ENCODE data around the gene PAK1.

The PAK1 gene

DNA sequence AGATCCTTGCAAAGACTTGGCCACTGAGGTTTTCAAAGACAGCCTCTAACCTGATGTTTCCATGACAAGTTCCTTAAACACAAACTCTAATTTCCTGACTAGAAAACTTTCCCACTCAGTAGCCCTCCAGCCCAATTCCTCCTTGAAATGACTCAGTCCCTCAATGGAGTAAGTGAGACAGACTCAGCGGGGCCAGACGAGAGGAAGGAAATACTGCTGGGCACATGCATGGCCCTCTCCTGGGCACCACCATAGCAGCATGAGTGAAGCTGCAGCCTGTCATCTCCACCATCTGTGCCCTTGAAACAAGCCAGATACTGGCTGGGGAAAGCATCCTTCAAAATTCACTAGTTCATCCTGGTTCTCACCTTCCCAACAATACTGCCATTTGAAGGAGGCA, 96.2 kb downstream of the PAK1 start:
- no peak overlapping the region for H3K4me3 ChIP-seq (ENCODE audit: low read depth, low read length)
- H3K27me3 ChIP-seq (ENCODE audit: insufficient read depth, low read length) = no peaks in the 10 kb centered on the region
- H3K36me3 ChIP-seq (ENCODE audit: insufficient read depth, low read length) = peaks cover 6% of the 10 kb centered on the region; the same call in 1 of the 2 replicates
- H3K4me1 ChIP-seq (ENCODE audit: control insufficient read depth, insufficient read depth, low read length, unreplicated experiment) = peaks cover 35% of the 10 kb centered on the region
- no peak overlapping the region for H2AFZ ChIP-seq (ENCODE audit: low read length, unreplicated experiment)
- no peaks in the 10 kb centered on the region for H3K79me2 ChIP-seq (ENCODE audit: control insufficient read depth, insufficient read depth, low read length, unreplicated experiment)
- no peak overlapping the region for H3K27ac ChIP-seq (ENCODE audit: low read depth, low read length)

- peak overlapping the region; percentile 41 for H3K27ac ChIP-seq (ENCODE audit: low read depth, low read length)
- H2AFZ ChIP-seq (ENCODE audit: low read length, unreplicated experiment) = no peak overlapping the region
- peaks cover 22% of the 10 kb centered on the region for H3K4me1 ChIP-seq (ENCODE audit: control insufficient read depth, insufficient read depth, low read length, unreplicated experiment)
- no peak overlapping the region for H3K4me3 ChIP-seq (ENCODE audit: low read depth, low read length)
- peaks cover 6% of the 10 kb centered on the region; the same call in 1 of the 2 replicates for H3K36me3 ChIP-seq (ENCODE audit: insufficient read depth, low read length)
- H3K27me3 ChIP-seq (ENCODE audit: insufficient read depth, low read length) = no peaks in the 10 kb centered on the region
- no peaks in the 10 kb centered on the region for H3K79me2 ChIP-seq (ENCODE audit: control insufficient read depth, insufficient read depth, low read length, unreplicated experiment)
Measured at GRCh38 chr11:77375107-77375506, 98.8 kb downstream of the PAK1 start.

GRCh38 chr11:77374611-77375031, 99.3 kb downstream of the PAK1 start:
- H3K27ac ChIP-seq (ENCODE audit: low read depth, low read length) = peak overlapping the region; percentile 41
- H3K4me1 ChIP-seq (ENCODE audit: control insufficient read depth, insufficient read depth, low read length, unreplicated experiment) = peaks cover 22% of the 10 kb centered on the region
- no peaks in the 10 kb centered on the region for H3K27me3 ChIP-seq (ENCODE audit: insufficient read depth, low read length)
- H3K36me3 ChIP-seq (ENCODE audit: insufficient read depth, low read length) = peaks cover 6% of the 10 kb centered on the region; the same call in 1 of the 2 replicates
- no peak overlapping the region for H2AFZ ChIP-seq (ENCODE audit: low read length, unreplicated experiment)
- H3K79me2 ChIP-seq (ENCODE audit: control insufficient read depth, insufficient read depth, low read length, unreplicated experiment) = no peaks in the 10 kb centered on the region
- H3K4me3 ChIP-seq (ENCODE audit: low read depth, low read length) = no peak overlapping the region

GRCh38 chr11:77374108-77374507, 99.8 kb downstream of the PAK1 start:
- Histone ChIP-seq H3K4me3 (ENCODE audit: low read depth, low read length) (no peak overlapping the region), H3K36me3 (ENCODE audit: insufficient read depth, low read length) (peaks cover 6% of the 10 kb centered on the region; the same call in 1 of the 2 replicates), H2AFZ (ENCODE audit: low read length, unreplicated experiment) (no peak overlapping the region), H3K79me2 (ENCODE audit: control insufficient read depth, insufficient read depth, low read length, unreplicated experiment) (no peaks in the 10 kb centered on the region), H3K4me1 (ENCODE audit: control insufficient read depth, insufficient read depth, low read length, unreplicated experiment) (peaks cover 19% of the 10 kb centered on the region), H3K27me3 (ENCODE audit: insufficient read depth, low read length) (no peaks in the 10 kb centered on the region), H3K27ac (ENCODE audit: low read depth, low read length) (no peak overlapping the region)

DNA sequence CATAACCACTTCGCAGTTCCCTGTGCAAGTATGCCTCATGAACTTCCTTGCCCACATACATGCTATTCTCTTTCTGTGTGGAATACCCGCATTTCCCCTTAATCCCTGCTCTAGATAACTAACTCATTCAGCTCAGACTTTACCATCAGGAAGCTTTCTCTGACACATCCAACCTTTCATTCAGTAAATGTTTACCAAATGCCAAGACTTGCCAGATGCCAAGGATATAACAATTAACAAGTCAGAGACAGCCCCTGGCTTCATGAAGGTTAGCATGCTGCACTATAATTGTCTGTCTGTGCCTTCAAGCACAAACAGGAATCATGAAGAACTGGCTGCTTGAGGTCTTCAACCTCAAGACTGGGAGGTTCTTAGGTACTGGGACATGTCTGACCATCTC, 101.2 kb downstream of the PAK1 start:
- no peaks in the 10 kb centered on the region for H3K79me2 ChIP-seq (ENCODE audit: control insufficient read depth, insufficient read depth, low read length, unreplicated experiment)
- H2AFZ ChIP-seq (ENCODE audit: low read length, unreplicated experiment) = no peak overlapping the region
- H3K4me1 ChIP-seq (ENCODE audit: control insufficient read depth, insufficient read depth, low read length, unreplicated experiment) = peaks cover 18% of the 10 kb centered on the region
- H3K27me3 ChIP-seq (ENCODE audit: insufficient read depth, low read length) = no peaks in the 10 kb centered on the region
- H3K36me3 ChIP-seq (ENCODE audit: insufficient read depth, low read length) = no peaks in the 10 kb centered on the region; the same call in 1 of the 2 replicates
- no peak overlapping the region for H3K27ac ChIP-seq (ENCODE audit: low read depth, low read length)
- H3K4me3 ChIP-seq (ENCODE audit: low read depth, low read length) = no peak overlapping the region

DNA sequence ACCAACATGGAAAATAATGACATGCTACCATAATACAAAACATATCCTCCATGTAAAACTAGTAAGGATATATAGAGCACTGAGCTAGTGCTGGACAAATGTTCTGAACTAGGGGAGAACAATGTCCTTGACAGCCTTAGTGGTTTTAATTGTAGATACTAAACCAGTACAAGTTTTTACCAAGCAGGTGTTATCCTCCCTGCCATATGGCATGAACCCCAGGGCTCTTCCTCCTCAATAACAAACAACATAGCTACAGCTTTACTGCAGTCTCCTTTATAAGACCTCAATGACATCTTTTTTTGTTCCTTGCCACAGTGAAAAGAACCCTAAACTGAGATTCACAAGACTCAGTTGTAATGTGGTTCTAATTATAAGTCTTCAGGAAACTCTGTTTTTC, 102.2 kb downstream of the PAK1 start:
- Histone ChIP-seq H3K4me3 (ENCODE audit: low read depth, low read length) (no peak overlapping the region), H3K4me1 (ENCODE audit: control insufficient read depth, insufficient read depth, low read length, unreplicated experiment) (peaks cover 18% of the 10 kb centered on the region), H3K79me2 (ENCODE audit: control insufficient read depth, insufficient read depth, low read length, unreplicated experiment) (no peaks in the 10 kb centered on the region), H3K27me3 (ENCODE audit: insufficient read depth, low read length) (no peaks in the 10 kb centered on the region), H3K27ac (ENCODE audit: low read depth, low read length) (no peak overlapping the region), H3K36me3 (ENCODE audit: insufficient read depth, low read length) (peaks cover 2% of the 10 kb centered on the region), H2AFZ (ENCODE audit: low read length, unreplicated experiment) (no peak overlapping the region)

DNA sequence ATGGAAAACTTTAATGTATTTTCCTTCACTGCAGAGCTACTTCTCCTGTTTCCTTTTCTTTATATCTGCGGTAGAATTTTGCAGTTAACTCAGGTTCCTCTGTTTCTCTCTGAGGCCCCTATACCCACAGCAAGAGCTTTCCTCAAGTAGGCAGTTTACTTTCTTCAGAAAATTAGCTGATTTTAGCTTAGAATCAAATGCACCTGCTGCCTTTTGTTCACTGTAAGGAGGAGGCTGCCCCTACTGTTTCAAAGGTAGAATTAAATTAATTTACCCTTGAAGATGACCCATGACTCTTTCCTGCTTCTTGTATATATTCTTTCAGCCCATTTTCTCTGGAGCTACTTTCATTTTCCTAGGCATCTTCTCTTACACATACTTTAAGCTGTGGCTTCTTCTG, 103.7 kb downstream of the PAK1 start:
- no peaks in the 10 kb centered on the region for H3K27me3 ChIP-seq (ENCODE audit: insufficient read depth, low read length)
- peaks cover 11% of the 10 kb centered on the region for H3K4me1 ChIP-seq (ENCODE audit: control insufficient read depth, insufficient read depth, low read length, unreplicated experiment)
- H3K36me3 ChIP-seq (ENCODE audit: insufficient read depth, low read length) = peaks cover 9% of the 10 kb centered on the region
- no peak overlapping the region for H3K4me3 ChIP-seq (ENCODE audit: low read depth, low read length)
- H3K79me2 ChIP-seq (ENCODE audit: control insufficient read depth, insufficient read depth, low read length, unreplicated experiment) = no peaks in the 10 kb centered on the region
- H3K27ac ChIP-seq (ENCODE audit: low read depth, low read length) = no peak overlapping the region
- H2AFZ ChIP-seq (ENCODE audit: low read length, unreplicated experiment) = no peak overlapping the region

DNA sequence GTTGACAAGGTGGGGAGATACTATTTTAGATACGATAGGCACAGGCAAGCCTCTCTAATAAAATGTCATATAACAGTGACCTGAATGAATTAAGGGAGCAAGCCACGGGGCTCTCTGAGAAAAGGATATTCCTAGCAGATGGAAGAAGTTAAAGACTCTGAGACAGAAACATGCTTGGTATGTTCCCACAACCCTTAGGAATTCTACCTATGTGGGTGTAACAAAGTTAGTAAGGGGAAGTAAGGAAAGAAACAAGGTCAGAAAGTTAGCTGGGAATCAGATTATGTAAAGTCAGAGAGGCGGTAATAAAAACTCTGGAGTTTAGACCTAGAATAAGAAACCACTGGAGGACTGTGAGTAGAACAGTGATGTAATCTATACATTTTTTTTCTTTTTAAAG, 112.7 kb downstream of the PAK1 start:
- no peak overlapping the region for H2AFZ ChIP-seq (ENCODE audit: low read length, unreplicated experiment)
- H3K27me3 ChIP-seq (ENCODE audit: insufficient read depth, low read length) = no peaks in the 10 kb centered on the region
- H3K36me3 ChIP-seq (ENCODE audit: insufficient read depth, low read length) = 0 out of 2 replicates have a peak, but pooled peaks cover 6% of the 10 kb centered on the region
- no peaks in the 10 kb centered on the region for H3K79me2 ChIP-seq (ENCODE audit: control insufficient read depth, insufficient read depth, low read length, unreplicated experiment)
- no peak overlapping the region for H3K27ac ChIP-seq (ENCODE audit: low read depth, low read length)
- no peaks in the 10 kb centered on the region for H3K4me1 ChIP-seq (ENCODE audit: control insufficient read depth, insufficient read depth, low read length, unreplicated experiment)
- H3K4me3 ChIP-seq (ENCODE audit: low read depth, low read length) = no peak overlapping the region

GRCh38 chr11:77359481-77359880, 114.4 kb downstream of the PAK1 start:
- no peak overlapping the region for H3K27ac ChIP-seq (ENCODE audit: low read depth, low read length)
- no peak overlapping the region for H2AFZ ChIP-seq (ENCODE audit: low read length, unreplicated experiment)
- no peak overlapping the region for H3K4me3 ChIP-seq (ENCODE audit: low read depth, low read length)
- no peaks in the 10 kb centered on the region for H3K27me3 ChIP-seq (ENCODE audit: insufficient read depth, low read length)
- no peaks in the 10 kb centered on the region for H3K79me2 ChIP-seq (ENCODE audit: control insufficient read depth, insufficient read depth, low read length, unreplicated experiment)
- H3K4me1 ChIP-seq (ENCODE audit: control insufficient read depth, insufficient read depth, low read length, unreplicated experiment) = no peaks in the 10 kb centered on the region
- no peaks in the 10 kb centered on the region for H3K36me3 ChIP-seq (ENCODE audit: insufficient read depth, low read length)

DNA sequence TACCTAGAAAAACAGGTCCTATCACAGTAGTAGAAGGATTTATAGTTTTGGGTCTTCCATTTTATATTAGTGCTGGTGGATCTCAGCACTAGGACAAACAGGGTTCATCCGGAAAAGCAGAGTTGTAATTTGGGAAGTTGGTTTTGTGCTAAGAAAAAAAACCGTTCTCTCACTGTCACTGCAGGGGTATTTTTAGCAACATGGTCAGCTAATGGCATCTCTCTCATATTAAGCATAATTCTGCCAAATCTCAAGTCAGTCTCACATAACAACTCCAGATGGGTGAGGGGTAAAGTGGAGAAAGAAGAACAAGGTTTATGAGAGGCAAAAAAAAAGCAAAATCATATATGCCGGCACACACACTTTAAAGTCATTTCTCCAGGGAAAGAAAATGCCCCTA, 120.8 kb downstream of the PAK1 start:
- Histone ChIP-seq H3K27ac (ENCODE audit: low read depth, low read length) (no peak overlapping the region), H2AFZ (ENCODE audit: low read length, unreplicated experiment) (no peak overlapping the region), H3K4me3 (ENCODE audit: low read depth, low read length) (no peak overlapping the region), H3K79me2 (ENCODE audit: control insufficient read depth, insufficient read depth, low read length, unreplicated experiment) (no peaks in the 10 kb centered on the region), H3K36me3 (ENCODE audit: insufficient read depth, low read length) (no peaks in the 10 kb centered on the region), H3K4me1 (ENCODE audit: control insufficient read depth, insufficient read depth, low read length, unreplicated experiment) (no peaks in the 10 kb centered on the region), H3K27me3 (ENCODE audit: insufficient read depth, low read length) (no peaks in the 10 kb centered on the region)

DNA sequence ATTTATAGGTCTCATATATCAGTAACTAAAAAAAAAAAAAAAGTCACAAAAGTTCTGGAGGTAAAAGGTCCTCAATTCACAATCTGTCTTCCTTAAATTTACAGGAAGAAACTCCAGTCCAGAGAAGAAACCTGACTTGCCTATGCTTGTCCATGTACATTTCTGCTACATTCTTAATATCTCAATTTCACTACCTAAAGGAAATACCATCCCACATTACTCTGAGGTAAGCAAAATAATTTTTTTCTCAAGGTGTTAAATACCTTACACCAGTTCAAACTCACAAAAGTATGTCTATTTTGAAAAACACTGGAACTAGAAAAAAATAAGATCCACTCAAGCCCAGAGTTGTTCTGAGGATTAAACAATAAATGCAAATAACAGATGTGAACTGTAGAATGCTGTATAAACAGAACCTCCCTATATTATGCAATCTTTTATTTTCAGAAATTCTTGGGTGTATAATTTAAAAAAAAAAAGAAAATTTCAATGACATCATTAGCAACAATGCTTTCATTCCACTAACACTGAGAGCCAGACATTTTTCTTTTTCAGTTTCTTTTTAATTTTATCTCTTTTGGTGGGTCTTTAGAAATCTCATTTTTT, 122.5 kb downstream of the PAK1 start:
- Histone ChIP-seq H3K79me2 (ENCODE audit: control insufficient read depth, insufficient read depth, low read length, unreplicated experiment) (no peaks in the 10 kb centered on the region), H3K4me3 (ENCODE audit: low read depth, low read length) (no peak overlapping the region), H2AFZ (ENCODE audit: low read length, unreplicated experiment) (no peak overlapping the region), H3K36me3 (ENCODE audit: insufficient read depth, low read length) (no peaks in the 10 kb centered on the region), H3K27me3 (ENCODE audit: insufficient read depth, low read length) (no peaks in the 10 kb centered on the region), H3K27ac (ENCODE audit: low read depth, low read length) (no peak overlapping the region), H3K4me1 (ENCODE audit: control insufficient read depth, insufficient read depth, low read length, unreplicated experiment) (no peaks in the 10 kb centered on the region)
